ENCODE data around the gene SEZ6. TPM values are rescaled to one million over a fixed set of nuclear protein-coding genes. Genes with fewer than 3 reads are reported as not detected.

SEZ6 gene
- total and polyA plus RNA-seq, 2 of the 4 experiments (the other 2 are of a cell fraction) = not detected

DNA sequence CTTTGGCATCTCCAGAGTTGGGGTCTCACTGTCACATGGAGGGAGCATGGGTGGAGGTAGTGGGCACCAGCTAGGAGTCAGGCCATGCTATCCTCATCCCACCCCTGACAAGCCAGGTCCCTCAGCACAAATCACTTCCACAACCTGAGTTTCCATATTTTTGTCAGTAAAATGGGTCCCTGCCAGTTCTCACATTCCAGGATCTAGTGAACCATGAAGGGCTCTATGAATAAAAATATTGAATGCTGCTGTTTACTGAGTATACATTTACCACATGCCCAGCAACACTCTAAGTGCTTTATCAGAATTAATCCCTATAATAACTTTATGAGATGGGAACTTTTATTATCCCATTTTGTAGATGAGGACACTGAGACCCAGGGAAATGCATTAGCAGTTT lies 16.8 kb downstream of the SEZ6 start:
- Histone ChIP-seq H4K8ac (ENCODE audit: low read depth in 2 of 2, low read length in 2 of 2) (no peak overlapping the region), H3K27me3 (ENCODE audit: control insufficient read depth, insufficient read depth, low read length) (peaks cover 59% of the 10 kb centered on the region), H3K4me3 (ENCODE audit: insufficient read depth, low read depth, low read length) (no peak overlapping the region), H2BK20ac (ENCODE audit: low read depth, low read length) (no peak overlapping the region), H3K9me1 (ENCODE audit: insufficient read depth, low read length) (0 out of 2 replicates have a peak, but pooled peaks cover 2% of the 10 kb centered on the region), H3K9ac (ENCODE audit: low read depth, low read length) (no peak overlapping the region), H3K4me1 (ENCODE audit: control insufficient read depth, insufficient read depth, low read length) (no peaks in the 10 kb centered on the region), H2AK9ac (replicated peaks; ENCODE audit: low read depth, low read length, poor library complexity) (no peak overlapping the region), H3K9me3 (ENCODE audit: control insufficient read depth, insufficient read depth, low read length) (no peaks in the 10 kb centered on the region), H4K91ac (ENCODE audit: insufficient read depth, low read depth, low read length) (no peak overlapping the region), H2BK15ac (ENCODE audit: low read depth, low read length) (no peak overlapping the region), H3K4me2 (ENCODE audit: low read depth, low read length) (no peak overlapping the region), H3K4ac (ENCODE audit: low read depth, low read length) (no peak overlapping the region), H2BK120ac (ENCODE audit: low read depth, low read length) (no peak overlapping the region), H3K27ac (ENCODE audit: insufficient read depth, low read length) (no peak overlapping the region), H2BK5ac (ENCODE audit: low read depth, low read length, poor library complexity, severe bottlenecking) (no peak overlapping the region), H2AK5ac (ENCODE audit: low read depth, low read length) (no peak overlapping the region), H4K5ac (ENCODE audit: low read depth, low read length) (no peak overlapping the region), H3K56ac (ENCODE audit: extremely low read depth, insufficient read depth, low read length) (no peak overlapping the region), H2AFZ (replicated peaks; ENCODE audit: low read length, poor library complexity) (no peak overlapping the region), H4K20me1 (ENCODE audit: insufficient read depth, low read length) (no peaks in the 10 kb centered on the region), H3K23ac (ENCODE audit: low read depth, low read length) (no peak overlapping the region), H3K36me3 (ENCODE audit: control insufficient read depth, insufficient read depth, low read length) (no peaks in the 10 kb centered on the region), H3K14ac (replicated peaks; ENCODE audit: low read depth, low read length) (no peak overlapping the region), H3K18ac (ENCODE audit: low read depth, low read length) (no peak overlapping the region), H3K79me1 (ENCODE audit: low read depth in 1 of 2, low read length in 2 of 2) (no peaks in the 10 kb centered on the region)
- intact Hi-C loops (cut with micrococcal nuclease) (no loop called here), in situ Hi-C loops (cut with MboI; ENCODE audit: low sequenced_read_pairs) (no loop called here), dilution Hi-C loops (cut with HindIII; ENCODE audit: low sequenced_read_pairs, unreplicated experiment) (no loop called here)
- POLR2A ChIA-PET (ENCODE audit: unreplicated experiment) = no interaction called here
- CTCF ChIA-PET = no interaction called here
- TF ChIP-seq POLR2A (IDR thresholded peaks at IDR 0.05; ENCODE audit: low read depth, low read length) (no peak), CHD1 (IDR thresholded peaks at IDR 0.05; ENCODE audit: low read depth, low read length) (no peak), MAZ (IDR thresholded peaks at IDR 0.05; ENCODE audit: borderline replicate concordance, low read depth, low read length) (no peak), SMC3 (IDR thresholded peaks at IDR 0.05; ENCODE audit: low read depth, low read length) (no peak), RFX5 (IDR thresholded peaks at IDR 0.05; ENCODE audit: low read depth, low read length) (no peak), RAD21 (IDR thresholded peaks at IDR 0.05; ENCODE audit: low read length) (no peak), FOS (IDR thresholded peaks at IDR 0.05; ENCODE audit: low read depth, low read length) (no peak), CEBPB (IDR thresholded peaks at IDR 0.05; ENCODE audit: low read depth, low read length) (no peak), MXI1 (IDR thresholded peaks at IDR 0.05; ENCODE audit: borderline replicate concordance, low read depth, low read length) (no peak)
- ATAC-seq (ENCODE audit: low read depth) (no peak), DNase-seq (no peak)
- BruUV-seq (replicated peaks) = no TSS peak
